Glutamatergic neuron (in vitro differentiated cells): Measurements from ENCODE around the gene RCAN2. TPM values are rescaled to one million over a fixed set of nuclear protein-coding genes. Genes with fewer than 3 reads are reported as not detected.

Source experiments
- DNase-seq: peaks from one replicate; pipeline ENCODE4 v3.0.0; 2022
- H3K27ac Mint-ChIP-seq: one replicate; pipeline ENCODE4 v1.8.0; 2020; ENCODE audit warnings: mild to moderate bottlenecking, mixed read lengths, inconsistent platforms; ENCODE audit not compliant: unreplicated experiment
- H3K27me3 Mint-ChIP-seq: one replicate; pipeline ENCODE4 v1.8.0; 2020; ENCODE audit warnings: mild to moderate bottlenecking, moderate library complexity, mixed read lengths, inconsistent platforms; ENCODE audit not compliant: unreplicated experiment
- H3K36me3 Mint-ChIP-seq: one replicate; pipeline ENCODE4 v1.8.0; 2020; ENCODE audit warnings: mild to moderate bottlenecking, mixed read lengths, inconsistent platforms; ENCODE audit not compliant: unreplicated experiment
- H3K4me1 Mint-ChIP-seq: one replicate; pipeline ENCODE4 v1.8.0; 2020; ENCODE audit warnings: mild to moderate bottlenecking, low read depth, mixed read lengths, inconsistent platforms; ENCODE audit not compliant: unreplicated experiment
- H3K4me3 Mint-ChIP-seq: one replicate; pipeline ENCODE4 v1.8.0; 2020; ENCODE audit warnings: mild to moderate bottlenecking, mixed read lengths, inconsistent platforms; ENCODE audit not compliant: unreplicated experiment
- H3K9me3 Mint-ChIP-seq: one replicate; pipeline ENCODE4 v1.8.0; 2020; ENCODE audit warnings: mild to moderate bottlenecking, moderate library complexity, mixed read lengths, inconsistent platforms; ENCODE audit not compliant: unreplicated experiment
- total RNA-seq: library from RNA; stranded (reverse); fragmentation: NEBNext Ultra II Directional; extraction: Animal tissue kit (Norgen Biotek cat#: 25700); gene quantifications from one replicate; pipeline ENCODE4 v1.2.1, GENCODE V29; 2021; ENCODE audit not compliant: unreplicated experiment
- TF ChIP-seq, protein P1 (sequence below): fragments of 200-600 bp; sonication (generic); IDR thresholded peaks from one replicate; pipeline ENCODE4 v1.5.0; 2021; ENCODE audit not compliant: partially characterized antibody, unreplicated experiment

RCAN2 gene
- total RNA-seq, 1 donor from 2014 or later: 21.6 TPM

DNA sequence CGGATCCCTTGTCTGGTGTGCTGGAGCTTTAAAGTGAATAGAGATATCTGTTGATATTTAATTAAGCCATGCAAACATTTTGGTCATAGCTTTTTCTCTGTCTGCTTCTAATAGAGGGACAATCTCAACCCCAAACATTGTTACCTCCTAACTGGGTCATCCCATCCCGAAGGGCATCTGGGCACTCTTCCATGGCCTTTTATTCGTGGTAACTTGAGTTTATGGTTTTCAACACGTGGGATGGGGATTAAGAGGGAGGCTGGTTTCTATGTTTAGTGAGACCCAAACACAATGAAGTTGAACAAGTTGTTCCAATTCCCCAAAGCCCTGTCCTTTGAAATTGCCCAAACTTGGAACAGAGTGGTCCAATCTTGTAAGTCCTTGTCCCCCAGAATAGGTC is 319.1 kb downstream of the RCAN2 start:
- no peaks in the 10 kb centered on the region for H3K4me1 Mint-ChIP-seq
- no peak overlapping the region for H3K27ac Mint-ChIP-seq
- no peak overlapping the region for H3K4me3 Mint-ChIP-seq

More for the DNA sequence above, 319.1 kb downstream of the RCAN2 start:
- Mint-ChIP-seq H3K27me3 (peaks cover 4% of the 10 kb centered on the region), H3K36me3 (no peaks in the 10 kb centered on the region), H3K9me3 (no peaks in the 10 kb centered on the region)
- no peak for DNase-seq
- TF ChIP-seq, protein P1, sequence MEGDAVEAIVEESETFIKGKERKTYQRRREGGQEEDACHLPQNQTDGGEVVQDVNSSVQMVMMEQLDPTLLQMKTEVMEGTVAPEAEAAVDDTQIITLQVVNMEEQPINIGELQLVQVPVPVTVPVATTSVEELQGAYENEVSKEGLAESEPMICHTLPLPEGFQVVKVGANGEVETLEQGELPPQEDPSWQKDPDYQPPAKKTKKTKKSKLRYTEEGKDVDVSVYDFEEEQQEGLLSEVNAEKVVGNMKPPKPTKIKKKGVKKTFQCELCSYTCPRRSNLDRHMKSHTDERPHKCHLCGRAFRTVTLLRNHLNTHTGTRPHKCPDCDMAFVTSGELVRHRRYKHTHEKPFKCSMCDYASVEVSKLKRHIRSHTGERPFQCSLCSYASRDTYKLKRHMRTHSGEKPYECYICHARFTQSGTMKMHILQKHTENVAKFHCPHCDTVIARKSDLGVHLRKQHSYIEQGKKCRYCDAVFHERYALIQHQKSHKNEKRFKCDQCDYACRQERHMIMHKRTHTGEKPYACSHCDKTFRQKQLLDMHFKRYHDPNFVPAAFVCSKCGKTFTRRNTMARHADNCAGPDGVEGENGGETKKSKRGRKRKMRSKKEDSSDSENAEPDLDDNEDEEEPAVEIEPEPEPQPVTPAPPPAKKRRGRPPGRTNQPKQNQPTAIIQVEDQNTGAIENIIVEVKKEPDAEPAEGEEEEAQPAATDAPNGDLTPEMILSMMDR: no peak

Other genes starting within 250 kb of the RCAN2 start
- gene CYP39A1, start 161.4 kb upstream of the RCAN2 start, total RNA-seq: 0.17 TPM
- 13.6 TPM for gene SLC25A27, start 161.5 kb upstream of the RCAN2 start, total RNA-seq
- gene TDRD6, start 196.4 kb upstream of the RCAN2 start, total RNA-seq: 0.64 TPM
- gene PLA2G7, start 243.9 kb upstream of the RCAN2 start, total RNA-seq: 0.44 TPM